Measurements from ENCODE around the gene DDX52. TPM values are rescaled to one million over a fixed set of nuclear protein-coding genes. Genes with fewer than 3 reads are reported as not detected.

The DDX52 gene
- total RNA-seq, 1 donor from 2014 or later: 79.4 TPM

DNA sequence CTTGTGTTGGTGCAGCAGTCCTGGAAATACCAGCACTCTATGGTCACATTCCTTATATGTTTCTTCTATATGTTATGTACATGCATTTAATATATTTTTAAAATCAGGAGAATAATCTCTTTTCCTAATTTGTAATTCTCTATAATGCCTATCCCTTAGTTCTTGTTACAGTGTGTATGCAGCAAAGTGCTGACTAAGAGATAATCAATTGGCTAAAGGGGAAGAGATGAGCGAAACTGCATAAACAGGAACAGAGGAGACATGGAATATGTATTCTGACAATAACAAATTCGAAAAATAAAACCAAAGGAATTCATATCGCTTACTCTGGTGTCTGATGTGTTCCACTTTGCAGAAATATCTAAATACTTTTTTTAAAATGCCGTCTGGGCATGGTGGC, 75.7 kb downstream of the DDX52 start:
- H3K36me3 Mint-ChIP-seq (ENCODE audit: insufficient read depth): peaks cover 48% of the 10 kb centered on the region
- TF ChIP-seq CTCF (IDR thresholded peaks at IDR 0.05; ENCODE audit: unreplicated experiment): no peak
- H3K27ac Mint-ChIP-seq: no peak overlapping the region
- no peak overlapping the region for H3K4me3 Mint-ChIP-seq (ENCODE audit: low read depth)
- no peak for DNase-seq (ENCODE audit: low spot score, unreplicated experiment)
- H3K4me1 Mint-ChIP-seq (ENCODE audit: low read depth): no peaks in the 10 kb centered on the region
- H3K27me3 Mint-ChIP-seq: no peaks in the 10 kb centered on the region
- peaks cover 7% of the 10 kb centered on the region for H3K9me3 Mint-ChIP-seq (ENCODE audit: low read depth)

DNA sequence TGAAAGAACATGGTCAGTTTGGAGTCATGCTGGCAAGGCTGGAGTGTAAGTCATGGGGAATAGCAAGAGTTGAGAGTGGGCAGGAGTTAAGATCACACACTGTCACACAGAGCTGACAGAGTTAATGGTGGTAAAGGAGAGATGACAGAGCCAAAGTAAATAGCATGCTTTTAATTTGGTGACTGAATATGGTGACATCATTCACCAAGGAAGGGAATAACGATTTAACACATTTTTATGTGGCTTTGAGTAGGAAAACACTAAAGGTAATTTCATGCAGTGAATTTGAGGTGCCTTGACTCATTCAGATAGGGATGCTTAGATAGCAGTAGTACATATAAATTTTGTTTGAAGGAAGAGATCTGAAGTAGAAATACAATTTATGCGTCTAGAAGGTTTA, 76.1 kb downstream of the DDX52 start:
- Mint-ChIP-seq H3K36me3 (ENCODE audit: insufficient read depth) (peaks cover 47% of the 10 kb centered on the region), H3K27me3 (no peaks in the 10 kb centered on the region), H3K27ac (no peak overlapping the region), H3K4me1 (ENCODE audit: low read depth) (no peaks in the 10 kb centered on the region), H3K9me3 (ENCODE audit: low read depth) (peaks cover 7% of the 10 kb centered on the region), H3K4me3 (ENCODE audit: low read depth) (no peak overlapping the region)
- no peak for DNase-seq (ENCODE audit: low spot score, unreplicated experiment)
- no peak for TF ChIP-seq CTCF (IDR thresholded peaks at IDR 0.05; ENCODE audit: unreplicated experiment)

DNA sequence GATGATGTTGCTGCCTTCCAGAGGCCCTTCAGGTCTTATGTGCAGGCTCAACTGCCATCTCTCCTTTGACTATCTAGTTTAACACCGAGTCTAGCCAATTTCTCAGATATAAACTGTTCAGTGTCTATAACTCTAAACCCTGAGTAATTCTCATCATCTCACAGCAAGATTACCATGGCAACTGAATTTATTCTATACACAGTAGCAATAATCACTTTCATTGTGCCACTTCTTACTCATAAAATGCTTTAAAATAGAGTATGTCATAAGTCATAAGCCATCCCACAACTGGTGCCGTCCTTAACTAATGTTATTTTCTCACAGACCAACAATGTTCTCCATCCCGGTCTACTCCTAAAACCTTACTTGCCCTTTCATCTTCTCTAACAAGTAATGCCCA, 79.0 kb downstream of the DDX52 start:
- H3K27me3 Mint-ChIP-seq: no peaks in the 10 kb centered on the region
- H3K4me3 Mint-ChIP-seq (ENCODE audit: low read depth): no peak overlapping the region
- no peak for DNase-seq (ENCODE audit: low spot score, unreplicated experiment)
- peaks cover 47% of the 10 kb centered on the region for H3K36me3 Mint-ChIP-seq (ENCODE audit: insufficient read depth)
- no peaks in the 10 kb centered on the region for H3K4me1 Mint-ChIP-seq (ENCODE audit: low read depth)
- H3K9me3 Mint-ChIP-seq (ENCODE audit: low read depth): peaks cover 7% of the 10 kb centered on the region
- no peak overlapping the region for H3K27ac Mint-ChIP-seq
- TF ChIP-seq CTCF (IDR thresholded peaks at IDR 0.05; ENCODE audit: unreplicated experiment): no peak

GRCh38 chr17:37562016-37562745, 81.1 kb downstream of the DDX52 start:
- DNase-seq (ENCODE audit: low spot score, unreplicated experiment): no peak

More at GRCh38 chr17:37562016-37562745, 81.1 kb downstream of the DDX52 start:
- Mint-ChIP-seq H3K36me3 (ENCODE audit: insufficient read depth) (peaks cover 40% of the 10 kb centered on the region), H3K27me3 (no peaks in the 10 kb centered on the region), H3K4me3 (ENCODE audit: low read depth) (no peak overlapping the region), H3K4me1 (ENCODE audit: low read depth) (no peaks in the 10 kb centered on the region), H3K27ac (no peak overlapping the region), H3K9me3 (ENCODE audit: low read depth) (peaks cover 6% of the 10 kb centered on the region)
- TF ChIP-seq CTCF (IDR thresholded peaks at IDR 0.05; ENCODE audit: unreplicated experiment): no peak

Small RNA genes lying within 50 kb of the gene (microRNA-seq; reads per million reads assigned to microRNA genes)
- gene MIR378J (ENCODE audit: borderline number of aligned reads, unreplicated experiment): not detected

Other genes starting within 250 kb of the DDX52 start
- 105 and 111 TPM in 2 replicates for gene ACACA, start 236.6 kb downstream of the DDX52 start, total RNA-seq
- gene TADA2A, start 236.6 kb downstream of the DDX52 start, total RNA-seq: 31.2 and 31.5 TPM in 2 replicates
- gene DUSP14, start 153.6 kb downstream of the DDX52 start, total RNA-seq: 18.7 and 19.2 TPM in 2 replicates
- gene SYNRG, start 34.0 kb downstream of the DDX52 start, total RNA-seq: 69.0 and 73.0 TPM in 2 replicates
- gene HNF1B, start 101.6 kb upstream of the DDX52 start, total RNA-seq: 96.9 and 99.1 TPM in 2 replicates